SK-N-SH (cell line): ENCODE measurements around the gene MEG3. TPM values are rescaled to one million over a fixed set of nuclear protein-coding genes. Genes with fewer than 3 reads are reported as not detected.

Source experiments
- CTCF ChIA-PET: fragments of 300-600, 350-600 bp; formaldehyde crosslinking; extraction: SDS; loops from one replicate; lab custom pipeline; 2021; lab: Yijun Ruan, JAX
- POLR2A ChIA-PET: fragments of 350-600 bp; sonication (Branson Sonifier 250); formaldehyde crosslinking; extraction: SDS; loops from one replicate; lab custom pipeline; 2020; ENCODE audit warnings: antibody characterized with exemption, inconsistent platforms; lab: Yijun Ruan, JAX
- DNase-seq: peaks from one replicate; pipeline ENCODE4 v3.0.0; 2012
- H2AFZ ChIP-seq: fragments of 200-600 bp; sonication (generic); 2 replicates; pipeline ENCODE4 v1.8.1; 2016; ENCODE audit warnings: antibody characterized with exemption, mild to moderate bottlenecking, low read depth
- H3F3A ChIP-seq: fragments of 200-600 bp; sonication (generic); replicated peaks from 2 replicates; pipeline ENCODE3; 2016; ENCODE audit warnings: antibody characterized with exemption, mild to moderate bottlenecking; ENCODE audit not compliant: insufficient read depth
- H3K27ac ChIP-seq, 2 experiments: fragments of 200-500 bp in 1 of 2; fragments of 200-600 bp in 1 of 2; sonication (Bioruptor generic) in 1 of 2; sonication (generic), shearing (Covaris generic) in 1 of 2; 2 replicates each; pipeline versions ENCODE4 v1.5.1 to v1.6.1; 2014 to 2016; ENCODE audit warnings: low read depth in 2 of 2, inconsistent platforms in 1 of 2, low read length in 1 of 2, mild to moderate bottlenecking in 1 of 2, mixed read lengths in 1 of 2
- H3K27me3 ChIP-seq: fragments of 200-600 bp; sonication (generic), shearing (Covaris generic); 2 replicates; pipeline ENCODE4 v1.6.1; 2016; ENCODE audit warnings: mixed run types; ENCODE audit not compliant: insufficient read depth
- H3K36me3 ChIP-seq, 2 experiments: fragments of 200-500 bp in 1 of 2; fragments of 200-600 bp in 1 of 2; sonication (Bioruptor generic) in 1 of 2; sonication (generic) in 1 of 2; replicated peaks in 1 of 2; 2 replicates each; pipeline versions ENCODE3 to v1.5.1; 2014 to 2016; ENCODE audit warnings: low read length in 1 of 2, mild to moderate bottlenecking in 1 of 2; ENCODE audit not compliant: insufficient read depth in 2 of 2, control insufficient read depth in 1 of 2
- H3K4me1 ChIP-seq, 2 experiments: fragments of 200-500 bp in 1 of 2; fragments of 200-600 bp in 1 of 2; sonication (Bioruptor generic) in 1 of 2; sonication (generic), shearing (Covaris generic) in 1 of 2; 2 replicates each; pipeline versions ENCODE4 v1.5.1 to v1.6.1; 2014 to 2016; ENCODE audit warnings: low read depth in 1 of 2, low read length in 1 of 2, mixed run types in 1 of 2; ENCODE audit not compliant: insufficient read depth in 2 of 2, control insufficient read depth in 1 of 2
- H3K4me2 ChIP-seq: fragments of 200-600 bp; sonication (generic), shearing (Covaris generic); 2 replicates; pipeline ENCODE4 v1.6.1; 2017; ENCODE audit warnings: mixed run types
- H3K4me3 ChIP-seq, 2 experiments: fragments of 200-500 bp in 1 of 2; fragments of 200-600 bp in 1 of 2; sonication (Bioruptor generic) in 1 of 2; sonication (generic), shearing (Covaris generic) in 1 of 2; 2 replicates each; pipeline versions ENCODE4 v1.5.1 to v1.8.1; 2014 to 2016; ENCODE audit warnings: low read depth in 2 of 2, inconsistent platforms in 1 of 2, low read length in 1 of 2, mild to moderate bottlenecking in 1 of 2, mixed read lengths in 1 of 2, moderate library complexity in 1 of 2
- H3K79me2 ChIP-seq: fragments of 200-600 bp; sonication (generic); 2 replicates; pipeline ENCODE4 v1.8.1; 2017; ENCODE audit warnings: mild to moderate bottlenecking; ENCODE audit not compliant: insufficient read depth
- H3K9ac ChIP-seq: fragments of 200-600 bp; sonication (generic); 2 replicates; pipeline ENCODE4 v1.6.1; 2017; ENCODE audit warnings: mixed run types
- H3K9me2 ChIP-seq: fragments of 200-600 bp; sonication (generic); 2 replicates; pipeline ENCODE4 v1.6.1; 2017; ENCODE audit warnings: mixed run types
- H3K9me3 ChIP-seq: fragments of 200-600 bp; sonication (generic); 2 replicates; pipeline ENCODE4 v1.6.1; 2017; ENCODE audit warnings: mixed run types, mild to moderate bottlenecking, moderate library complexity
- H4K20me1 ChIP-seq: fragments of 200-600 bp; sonication (generic); 2 replicates; pipeline ENCODE4 v1.6.1; 2017; ENCODE audit warnings: mild to moderate bottlenecking, mixed run types; ENCODE audit not compliant: insufficient read depth
- CHD2 ChIP-seq: fragments of 150-350 bp; IDR thresholded peaks from 2 replicates; pipeline ENCODE4 v1.6.1; 2018; ENCODE audit warnings: low read length; ENCODE audit not compliant: partially characterized antibody
- EP300 ChIP-seq, 2 experiments: IDR thresholded peaks; 2 replicates each; pipeline versions ENCODE4 v1.4.0 to v1.6.1; 2012; ENCODE audit warnings: borderline replicate concordance in 1 of 2, low read depth in 1 of 2, low read length in 1 of 2
- FOSL2 ChIP-seq: IDR thresholded peaks from 2 replicates; pipeline ENCODE4 v1.4.0; 2012; ENCODE audit warnings: low read depth, mild to moderate bottlenecking, moderate library complexity, borderline replicate concordance
- GATA2 ChIP-seq: sonication (generic); formaldehyde crosslinking; IDR thresholded peaks from 2 replicates; pipeline ENCODE4 v1.5.0; 2020; ENCODE audit warnings: mild to moderate bottlenecking, missing genetic modification reagents
- MAX ChIP-seq: IDR thresholded peaks from 2 replicates; pipeline ENCODE4 v1.4.0; 2012; ENCODE audit warnings: low read depth
- MXI1 ChIP-seq: IDR thresholded peaks from 2 replicates; pipeline ENCODE4 v1.6.1; 2012; ENCODE audit warnings: mild to moderate bottlenecking, low read depth, low read length, improper control_type of control experiment
- NRF1 ChIP-seq: IDR thresholded peaks from 2 replicates; pipeline ENCODE4 v1.6.1; 2012; ENCODE audit warnings: low read depth, mild to moderate bottlenecking, low read length
- POLR2AphosphoS5 ChIP-seq: IDR thresholded peaks from 2 replicates; pipeline ENCODE4 v1.6.1; 2012; ENCODE audit warnings: low read depth, low read length
- RCOR1 ChIP-seq: fragments of 150-350 bp; IDR thresholded peaks from 2 replicates; pipeline ENCODE4 v1.6.1; 2017; ENCODE audit warnings: antibody characterized with exemption, low read length
- RFX5 ChIP-seq: IDR thresholded peaks from 2 replicates; pipeline ENCODE4 v1.6.1; 2012; ENCODE audit warnings: mild to moderate bottlenecking, improper control_type of control experiment, low read length
- RXRA ChIP-seq: IDR thresholded peaks from 2 replicates; pipeline ENCODE4 v1.4.0; 2012; ENCODE audit warnings: low read depth, mild to moderate bottlenecking, borderline replicate concordance
- SIN3A ChIP-seq: IDR thresholded peaks from 2 replicates; pipeline ENCODE4 v1.6.1; 2012; ENCODE audit warnings: low read depth, mild to moderate bottlenecking, low read length, moderate library complexity, borderline replicate concordance
- SMC3 ChIP-seq: IDR thresholded peaks from 2 replicates; pipeline ENCODE4 v1.6.1; 2012; ENCODE audit warnings: low read depth, low read length, improper control_type of control experiment
- TCF12 ChIP-seq: IDR thresholded peaks from 2 replicates; pipeline ENCODE4 v1.4.0; 2012
- TEAD4 ChIP-seq: IDR thresholded peaks from 2 replicates; pipeline ENCODE4 v1.4.0; 2012; ENCODE audit warnings: mild to moderate bottlenecking, borderline replicate concordance; ENCODE audit not compliant: insufficient read depth
- WGBS: methylation state at CpG from one replicate; pipeline ENCODE4 v1.1.6; 2017; ENCODE audit warnings: low lambda C conversion rate; 5-methylcytosine and 5-hydroxymethylcytosine counted together
- polyA plus RNA-seq, 3 experiments: library from polyadenylated mRNA; depleted of rRNA; stranded (reverse); fragments of >200 nt; gene quantifications; 2 replicates each; pipeline ENCODE4 v1.2.3, GENCODE V29; 2012
- TF ChIP-seq, protein P1 (sequence below): fragments of 200-600 bp; sonication (generic); IDR thresholded peaks from 2 replicates; pipeline ENCODE4 v1.6.1; 2017; ENCODE audit warnings: antibody characterized with exemption, mild to moderate bottlenecking, moderate library complexity
- TF ChIP-seq, protein P2 (sequence below): fragments of 150-350 bp; IDR thresholded peaks from 2 replicates; pipeline ENCODE4 v1.6.1; 2017; ENCODE audit warnings: antibody characterized with exemption, low read length, low read depth, borderline replicate concordance

Gene MEG3
- polyA plus RNA-seq, 1 of the 3 experiments (the other 2 are of a cell fraction), result not detected

DNA sequence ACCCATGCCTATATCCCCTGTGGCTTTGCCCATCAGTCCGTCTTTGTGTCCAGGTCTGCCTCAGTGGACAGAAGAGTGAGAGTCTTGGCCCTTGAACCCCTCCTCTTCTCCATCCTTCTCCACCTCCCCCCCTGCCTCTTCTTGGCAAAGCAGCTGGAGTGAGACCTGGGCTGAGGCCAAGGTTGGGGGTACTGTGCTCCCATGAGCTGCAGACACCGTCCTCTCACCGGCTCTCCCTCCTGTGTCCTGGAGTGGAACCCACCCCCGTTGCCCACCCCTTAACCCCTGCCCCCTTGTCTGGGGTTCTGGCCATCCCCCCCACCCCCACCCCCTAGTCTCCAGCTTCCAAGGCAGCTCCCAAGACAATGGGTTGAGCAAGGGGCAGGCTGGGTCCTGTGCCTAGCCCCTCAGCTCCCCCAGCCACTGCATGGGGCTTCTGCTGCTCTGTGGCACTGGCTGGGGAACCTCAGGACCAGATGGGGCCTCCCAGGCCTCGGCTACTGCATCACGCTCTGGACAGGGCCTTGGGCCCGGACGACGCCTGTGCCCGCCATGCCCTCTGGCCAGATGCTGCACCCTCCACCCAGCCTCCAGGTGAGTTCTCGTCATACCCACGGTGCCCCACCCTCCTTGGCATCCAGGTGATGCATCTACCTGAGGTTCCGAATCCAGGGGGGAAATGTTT is 41.9 kb downstream of the MEG3 start:
- Histone ChIP-seq H3K27me3 (no peaks in the 10 kb centered on the region), H4K20me1 (no peaks in the 10 kb centered on the region)
- TF ChIP-seq POLR2AphosphoS5 (no peak), RFX5 (no peak), TCF12 (no peak), NRF1 (no peak), SMC3 (no peak), MAX (no peak), MXI1 (no peak), CHD2 (no peak), GATA2 (CRISPR knock-in tag) (no peak), SIN3A (no peak), RXRA (no peak), EP300 (IDR thresholded peaks at IDR 0.05; ENCODE audit: borderline replicate concordance in 1 of 2, low read depth in 1 of 2, low read length in 1 of 2) (no peak), RCOR1 (no peak), FOSL2 (no peak), TEAD4 (no peak)
- TF ChIP-seq, protein P1, sequence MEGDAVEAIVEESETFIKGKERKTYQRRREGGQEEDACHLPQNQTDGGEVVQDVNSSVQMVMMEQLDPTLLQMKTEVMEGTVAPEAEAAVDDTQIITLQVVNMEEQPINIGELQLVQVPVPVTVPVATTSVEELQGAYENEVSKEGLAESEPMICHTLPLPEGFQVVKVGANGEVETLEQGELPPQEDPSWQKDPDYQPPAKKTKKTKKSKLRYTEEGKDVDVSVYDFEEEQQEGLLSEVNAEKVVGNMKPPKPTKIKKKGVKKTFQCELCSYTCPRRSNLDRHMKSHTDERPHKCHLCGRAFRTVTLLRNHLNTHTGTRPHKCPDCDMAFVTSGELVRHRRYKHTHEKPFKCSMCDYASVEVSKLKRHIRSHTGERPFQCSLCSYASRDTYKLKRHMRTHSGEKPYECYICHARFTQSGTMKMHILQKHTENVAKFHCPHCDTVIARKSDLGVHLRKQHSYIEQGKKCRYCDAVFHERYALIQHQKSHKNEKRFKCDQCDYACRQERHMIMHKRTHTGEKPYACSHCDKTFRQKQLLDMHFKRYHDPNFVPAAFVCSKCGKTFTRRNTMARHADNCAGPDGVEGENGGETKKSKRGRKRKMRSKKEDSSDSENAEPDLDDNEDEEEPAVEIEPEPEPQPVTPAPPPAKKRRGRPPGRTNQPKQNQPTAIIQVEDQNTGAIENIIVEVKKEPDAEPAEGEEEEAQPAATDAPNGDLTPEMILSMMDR, result no peak
- TF ChIP-seq, protein P2, sequence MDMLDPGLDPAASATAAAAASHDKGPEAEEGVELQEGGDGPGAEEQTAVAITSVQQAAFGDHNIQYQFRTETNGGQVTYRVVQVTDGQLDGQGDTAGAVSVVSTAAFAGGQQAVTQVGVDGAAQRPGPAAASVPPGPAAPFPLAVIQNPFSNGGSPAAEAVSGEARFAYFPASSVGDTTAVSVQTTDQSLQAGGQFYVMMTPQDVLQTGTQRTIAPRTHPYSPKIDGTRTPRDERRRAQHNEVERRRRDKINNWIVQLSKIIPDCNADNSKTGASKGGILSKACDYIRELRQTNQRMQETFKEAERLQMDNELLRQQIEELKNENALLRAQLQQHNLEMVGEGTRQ, result no peak
- TF ChIP-seq, all 33 proteins: peak for 0
- WGBS, result 64% methylated on average over 5 of the region's 13 CpGs
- Histone ChIP-seq H3K4me3 (no peak overlapping the region), H3K9me3 (no peaks in the 10 kb centered on the region), H3K79me2 (no peaks in the 10 kb centered on the region), H2AFZ (no peak overlapping the region), H3K9me2 (no peaks in the 10 kb centered on the region), H3K4me2 (no peak overlapping the region), H3F3A (no peaks in the 10 kb centered on the region), H3K36me3 (no peaks in the 10 kb centered on the region), H3K27ac (no peak overlapping the region), H3K9ac (no peak overlapping the region), H3K4me1 (no peaks in the 10 kb centered on the region; a peak in 1 of 4 replicates)
- ChIA-PET POLR2A (no interaction called here), CTCF (interaction anchor here (0.7 kb wide), 1 partner anchor 309 kb away, joined by 3 read pairs; no protein-coding TSS in a partner anchor)
- no peak for DNase-seq
